ENCODE results near the gene CCDC71L. TPM values are rescaled to one million over a fixed set of nuclear protein-coding genes. Genes with fewer than 3 reads are reported as not detected.

CCDC71L gene
- total RNA-seq, 1 experiment from 2014 or later, result 4.2 TPM

DNA sequence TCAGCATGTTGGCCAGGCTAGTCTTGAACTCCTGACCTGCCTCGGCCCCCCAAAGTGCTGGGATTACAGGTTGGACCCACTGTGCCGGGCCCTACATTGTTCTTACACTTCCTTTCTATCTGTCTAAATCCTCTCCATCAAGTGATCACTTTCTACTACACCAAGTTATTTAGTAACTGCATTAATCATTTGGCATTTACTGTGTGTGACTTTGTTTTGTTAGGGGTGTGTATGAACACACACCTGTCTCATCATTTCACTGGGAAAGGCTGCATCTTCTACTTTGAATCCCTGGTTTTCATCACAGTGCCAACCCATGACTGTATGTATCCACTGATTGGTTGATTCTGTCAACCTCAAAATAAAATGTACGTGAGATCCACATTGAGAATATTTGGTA lies 23.0 kb upstream of the CCDC71L start:
- BruUV-seq (replicated peaks), result no TSS peak
- no peaks in the 10 kb centered on the region for H3K4me1 ChIP-seq

DNA sequence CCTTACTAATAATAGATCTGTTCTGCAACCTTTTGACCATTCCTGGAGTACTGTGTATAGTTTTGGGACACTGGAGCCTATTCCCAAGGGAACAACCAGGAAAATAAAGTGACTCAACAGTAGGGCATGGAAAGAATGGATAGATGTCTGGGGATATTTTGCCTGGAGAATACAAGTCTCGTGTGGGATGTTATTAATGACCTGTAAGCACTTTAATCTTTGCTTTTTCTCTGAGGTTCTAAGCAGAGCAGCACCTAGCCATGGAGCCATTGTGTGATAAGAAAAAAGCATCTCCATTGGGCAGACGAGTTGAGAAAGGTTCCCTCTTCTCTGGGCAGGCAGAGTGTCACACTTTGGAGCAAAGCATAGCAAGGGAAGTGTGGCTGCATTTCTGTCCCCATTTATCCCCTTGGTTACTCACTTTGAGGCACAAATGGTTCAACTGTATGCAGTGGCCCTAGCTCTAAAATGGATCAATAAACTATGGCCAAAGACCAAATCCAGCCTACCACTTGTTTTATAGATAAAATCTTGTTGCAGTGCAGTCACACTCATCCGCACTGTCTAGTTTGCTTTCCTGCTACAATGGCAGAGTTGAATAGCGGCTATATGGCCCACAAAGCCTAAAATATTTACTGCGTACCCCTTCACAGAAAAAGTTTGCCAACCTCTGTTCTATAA lies 21.0 kb upstream of the CCDC71L start:
- TF ChIP-seq, protein P1, sequence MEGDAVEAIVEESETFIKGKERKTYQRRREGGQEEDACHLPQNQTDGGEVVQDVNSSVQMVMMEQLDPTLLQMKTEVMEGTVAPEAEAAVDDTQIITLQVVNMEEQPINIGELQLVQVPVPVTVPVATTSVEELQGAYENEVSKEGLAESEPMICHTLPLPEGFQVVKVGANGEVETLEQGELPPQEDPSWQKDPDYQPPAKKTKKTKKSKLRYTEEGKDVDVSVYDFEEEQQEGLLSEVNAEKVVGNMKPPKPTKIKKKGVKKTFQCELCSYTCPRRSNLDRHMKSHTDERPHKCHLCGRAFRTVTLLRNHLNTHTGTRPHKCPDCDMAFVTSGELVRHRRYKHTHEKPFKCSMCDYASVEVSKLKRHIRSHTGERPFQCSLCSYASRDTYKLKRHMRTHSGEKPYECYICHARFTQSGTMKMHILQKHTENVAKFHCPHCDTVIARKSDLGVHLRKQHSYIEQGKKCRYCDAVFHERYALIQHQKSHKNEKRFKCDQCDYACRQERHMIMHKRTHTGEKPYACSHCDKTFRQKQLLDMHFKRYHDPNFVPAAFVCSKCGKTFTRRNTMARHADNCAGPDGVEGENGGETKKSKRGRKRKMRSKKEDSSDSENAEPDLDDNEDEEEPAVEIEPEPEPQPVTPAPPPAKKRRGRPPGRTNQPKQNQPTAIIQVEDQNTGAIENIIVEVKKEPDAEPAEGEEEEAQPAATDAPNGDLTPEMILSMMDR (IDR thresholded peaks at IDR 0.05; ENCODE audit: insufficient read depth in 1 of 2, low read depth in 1 of 2, low read length in 1 of 2, severe bottlenecking in 1 of 2, unreplicated experiment in 1 of 2), result no peak
- Mint-ChIP-seq H3K27ac (ENCODE audit: unreplicated experiment) (no peak overlapping the region), H3K4me1 (ENCODE audit: low read depth, unreplicated experiment) (no peaks in the 10 kb centered on the region)

More for the DNA sequence above, 23.0 kb upstream of the CCDC71L start:
- ChIA-PET POLR2A (no interaction called here), CTCF (no interaction called here)
- DNase-seq, result no peak
- Mint-ChIP-seq H3K4me3 (ENCODE audit: unreplicated experiment) (no peak overlapping the region), H3K36me3 (ENCODE audit: insufficient read depth, unreplicated experiment) (no peaks in the 10 kb centered on the region), H3K27ac (ENCODE audit: unreplicated experiment) (no peak overlapping the region), H3K27me3 (ENCODE audit: insufficient read depth, unreplicated experiment) (no peaks in the 10 kb centered on the region), H3K4me1 (ENCODE audit: low read depth, unreplicated experiment) (no peaks in the 10 kb centered on the region), H3K9me3 (ENCODE audit: unreplicated experiment) (peaks cover 10% of the 10 kb centered on the region)
- intact Hi-C loops (cut with micrococcal nuclease; ENCODE audit: unreplicated experiment), result no loop called here
- Histone ChIP-seq H3K4me3 (ENCODE audit: low read depth, low read length) (no peak overlapping the region), H3K36me3 (ENCODE audit: control insufficient read depth, insufficient read depth, low read length) (no peaks in the 10 kb centered on the region), H3K27me3 (replicated peaks; ENCODE audit: control insufficient read depth, insufficient read depth, low read length) (no peaks in the 10 kb centered on the region), H3K9me3 (no peaks in the 10 kb centered on the region)
- TF ChIP-seq, protein P1 (IDR thresholded peaks at IDR 0.05; ENCODE audit: insufficient read depth in 1 of 2, low read depth in 1 of 2, low read length in 1 of 2, severe bottlenecking in 1 of 2, unreplicated experiment in 1 of 2), result no peak

DNA sequence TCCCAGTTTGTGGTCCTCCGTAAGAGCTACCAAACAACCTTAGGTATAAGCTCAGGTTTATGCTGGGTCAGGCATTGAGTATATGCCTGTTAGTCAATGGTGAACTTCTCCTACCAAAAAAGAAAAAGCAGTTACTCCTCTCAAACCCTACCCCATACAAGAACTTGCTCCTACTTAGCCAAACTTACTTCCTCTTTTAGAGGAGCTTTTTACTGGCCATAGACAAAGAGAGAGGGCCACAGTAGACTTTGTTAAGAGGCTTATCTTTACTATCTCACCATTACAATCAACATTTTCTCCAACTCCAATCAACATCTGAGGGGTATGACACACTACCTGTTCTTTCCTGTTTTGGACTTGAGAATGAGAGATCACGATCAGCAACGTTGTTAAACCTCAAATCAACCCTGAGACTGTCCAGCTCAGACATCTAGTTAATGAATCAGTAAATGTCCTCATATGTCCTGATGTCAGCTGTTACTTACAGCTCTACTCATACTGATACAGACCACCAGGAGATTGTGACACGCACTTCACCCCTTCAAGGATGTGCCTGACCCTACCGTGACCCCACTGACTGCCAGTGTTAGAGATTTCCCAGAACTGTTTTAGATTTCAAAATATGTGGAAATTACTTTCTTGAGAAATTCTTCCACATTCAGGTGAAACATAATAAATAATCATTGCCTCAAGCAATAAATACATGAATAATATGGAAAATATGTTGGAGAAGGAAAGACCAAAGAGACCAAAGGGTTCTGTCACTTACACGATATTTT lies 18.4 kb upstream of the CCDC71L start:
- no peaks in the 10 kb centered on the region for H3K4me1 ChIP-seq
- peaks cover 4% of the 10 kb centered on the region for H3K27me3 Mint-ChIP-seq (ENCODE audit: insufficient read depth, unreplicated experiment)
- TF ChIP-seq, protein P1 (IDR thresholded peaks at IDR 0.05; ENCODE audit: insufficient read depth in 1 of 2, low read depth in 1 of 2, low read length in 1 of 2, severe bottlenecking in 1 of 2, unreplicated experiment in 1 of 2), result no peak
- DNase-seq, result no peak
- BruUV-seq (replicated peaks), result no TSS peak
- no peaks in the 10 kb centered on the region for H3K27me3 ChIP-seq (replicated peaks; ENCODE audit: control insufficient read depth, insufficient read depth, low read length)
- intact Hi-C loops (cut with micrococcal nuclease; ENCODE audit: unreplicated experiment), result no loop called here
- ChIA-PET POLR2A (no interaction called here), CTCF (no interaction called here)
- H3K4me3 Mint-ChIP-seq (ENCODE audit: unreplicated experiment), result no peak overlapping the region
- no peak overlapping the region for H3K27ac Mint-ChIP-seq (ENCODE audit: unreplicated experiment)
- no peaks in the 10 kb centered on the region for H3K9me3 Mint-ChIP-seq (ENCODE audit: unreplicated experiment)
- no peaks in the 10 kb centered on the region for H3K36me3 ChIP-seq (ENCODE audit: control insufficient read depth, insufficient read depth, low read length)
- no peaks in the 10 kb centered on the region for H3K36me3 Mint-ChIP-seq (ENCODE audit: insufficient read depth, unreplicated experiment)
- H3K4me3 ChIP-seq (ENCODE audit: low read depth, low read length), result no peak overlapping the region
- H3K4me1 Mint-ChIP-seq (ENCODE audit: low read depth, unreplicated experiment), result no peaks in the 10 kb centered on the region
- H3K9me3 ChIP-seq, result no peaks in the 10 kb centered on the region

More for the DNA sequence above, 21.0 kb upstream of the CCDC71L start:
- Histone ChIP-seq H3K9me3 (no peaks in the 10 kb centered on the region), H3K4me3 (ENCODE audit: low read depth, low read length) (no peak overlapping the region), H3K36me3 (ENCODE audit: control insufficient read depth, insufficient read depth, low read length) (no peaks in the 10 kb centered on the region), H3K4me1 (no peaks in the 10 kb centered on the region), H3K27me3 (replicated peaks; ENCODE audit: control insufficient read depth, insufficient read depth, low read length) (no peaks in the 10 kb centered on the region)
- Mint-ChIP-seq H3K9me3 (ENCODE audit: unreplicated experiment) (no peaks in the 10 kb centered on the region), H3K36me3 (ENCODE audit: insufficient read depth, unreplicated experiment) (no peaks in the 10 kb centered on the region), H3K27me3 (ENCODE audit: insufficient read depth, unreplicated experiment) (no peaks in the 10 kb centered on the region), H3K4me3 (ENCODE audit: unreplicated experiment) (no peak overlapping the region)
- ChIA-PET CTCF (no interaction called here), POLR2A (no interaction called here)
- BruUV-seq (replicated peaks), result no TSS peak
- intact Hi-C loops (cut with micrococcal nuclease; ENCODE audit: unreplicated experiment), result no loop called here
- no peak for DNase-seq
